Breast epithelium (tissue), 4 donors: ENCODE results near the gene ARPC5L. TPM values are rescaled to one million over a fixed set of nuclear protein-coding genes. Genes with fewer than 3 reads are reported as not detected.
"Not testable (repeated sequence)": the region's sequence is repeated elsewhere in the genome, so short reads cannot be mapped to it uniquely, and the experiment has no call there.

ENCODE experiments used
- DNase-seq, 2 donors: peaks; one replicate each; pipeline ENCODE4 v3.0.0-alpha.2; 2019; ENCODE audit warnings: low spot score in 2 of 2
- H3K27ac ChIP-seq, 2 donors: fragments of 200-600 bp; sonication (generic) in 1 of 2; one replicate each; pipeline ENCODE4 v1.5.1; 2016 to 2019; ENCODE audit warnings: mild to moderate bottlenecking in 1 of 2
- H3K27me3 ChIP-seq, 2 donors: fragments of 200-600 bp; sonication (generic) in 1 of 2; one replicate each; pipeline versions ENCODE4 v1.5.1 to v1.6.0; 2017 to 2019; ENCODE audit warnings: control low read depth in 1 of 2, mild to moderate bottlenecking in 1 of 2
- H3K36me3 ChIP-seq: fragments of 200-600 bp; one replicate; pipeline ENCODE4 v1.5.1; 2019
- H3K4me1 ChIP-seq, 2 donors: fragments of 200-600 bp; sonication (generic); one replicate each; pipeline ENCODE4 v1.5.1; 2016 to 2019; ENCODE audit warnings: control low read depth in 1 of 2
- H3K4me3 ChIP-seq, 3 donors: fragments of 200-600 bp; sonication (generic); 1 replicate in 2 of 3; 2 replicates in 1 of 3; pipeline ENCODE4 v1.5.1; 2016 to 2019; ENCODE audit warnings: mild to moderate bottlenecking in 3 of 3, moderate library complexity in 2 of 3
- H3K9me3 ChIP-seq, 2 donors: fragments of 200-600 bp; sonication (generic) in 1 of 2; one replicate each; pipeline ENCODE4 v1.5.1; 2016 to 2019; ENCODE audit warnings: control low read depth in 1 of 2
- POLR2A ChIP-seq: fragments of 450-650 bp; IDR thresholded peaks from one replicate; pipeline ENCODE4 v1.6.1; 2016; ENCODE audit warnings: antibody characterized with exemption, mild to moderate bottlenecking, moderate library complexity
- POLR2AphosphoS5 ChIP-seq, 3 donors: sonication (generic); formaldehyde crosslinking; IDR thresholded peaks; one replicate each; pipeline ENCODE4 v1.6.1; 2017; ENCODE audit warnings: antibody characterized with exemption in 3 of 3
- intact Hi-C: fragments of 100-400 bp; cut with DNase I; formaldehyde crosslinking; loops from one replicate; pipeline ENCODE4 v1.15.1; 2023; ENCODE audit warnings: low total_unique reads
- total RNA-seq, 3 donors: library from RNA; depleted of rRNA; stranded (reverse); fragments of >200 nt; gene quantifications; one replicate each; pipeline ENCODE4 v1.1.0, GENCODE V29; 2016
- TF ChIP-seq, protein P1 (sequence below), 3 donors: fragments of 450-650 bp; IDR thresholded peaks; one replicate each; pipeline ENCODE4 v1.5.1; 2016 to 2017; ENCODE audit warnings: antibody characterized with exemption in 3 of 3, mild to moderate bottlenecking in 3 of 3, moderate library complexity in 3 of 3

ARPC5L gene
- total RNA-seq, 3 donors from 2014 or later = 12.5 to 25.6 (median 22.0) TPM

GRCh38 chr9:124906966-124907365, 45.0 kb downstream of the ARPC5L start:
- Histone ChIP-seq H3K4me3 (no peak overlapping the region), H3K36me3 (peaks cover 9% of the 10 kb centered on the region), H3K9me3 (no peaks in the 10 kb centered on the region), H3K4me1 (no peaks in the 10 kb centered on the region), H3K27ac (no peak overlapping the region), H3K27me3 (no peaks in the 10 kb centered on the region)
- DNase-seq = no peak
- intact Hi-C loops = loop anchor here (1.0 kb wide), 1 partner anchor 13 kb away; no protein-coding TSS in a partner anchor
- TF ChIP-seq, protein P1, sequence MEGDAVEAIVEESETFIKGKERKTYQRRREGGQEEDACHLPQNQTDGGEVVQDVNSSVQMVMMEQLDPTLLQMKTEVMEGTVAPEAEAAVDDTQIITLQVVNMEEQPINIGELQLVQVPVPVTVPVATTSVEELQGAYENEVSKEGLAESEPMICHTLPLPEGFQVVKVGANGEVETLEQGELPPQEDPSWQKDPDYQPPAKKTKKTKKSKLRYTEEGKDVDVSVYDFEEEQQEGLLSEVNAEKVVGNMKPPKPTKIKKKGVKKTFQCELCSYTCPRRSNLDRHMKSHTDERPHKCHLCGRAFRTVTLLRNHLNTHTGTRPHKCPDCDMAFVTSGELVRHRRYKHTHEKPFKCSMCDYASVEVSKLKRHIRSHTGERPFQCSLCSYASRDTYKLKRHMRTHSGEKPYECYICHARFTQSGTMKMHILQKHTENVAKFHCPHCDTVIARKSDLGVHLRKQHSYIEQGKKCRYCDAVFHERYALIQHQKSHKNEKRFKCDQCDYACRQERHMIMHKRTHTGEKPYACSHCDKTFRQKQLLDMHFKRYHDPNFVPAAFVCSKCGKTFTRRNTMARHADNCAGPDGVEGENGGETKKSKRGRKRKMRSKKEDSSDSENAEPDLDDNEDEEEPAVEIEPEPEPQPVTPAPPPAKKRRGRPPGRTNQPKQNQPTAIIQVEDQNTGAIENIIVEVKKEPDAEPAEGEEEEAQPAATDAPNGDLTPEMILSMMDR (IDR thresholded peaks at IDR 0.05) = no peak
- TF ChIP-seq POLR2AphosphoS5 (IDR thresholded peaks at IDR 0.05) (no peak), POLR2A (no peak)

DNA sequence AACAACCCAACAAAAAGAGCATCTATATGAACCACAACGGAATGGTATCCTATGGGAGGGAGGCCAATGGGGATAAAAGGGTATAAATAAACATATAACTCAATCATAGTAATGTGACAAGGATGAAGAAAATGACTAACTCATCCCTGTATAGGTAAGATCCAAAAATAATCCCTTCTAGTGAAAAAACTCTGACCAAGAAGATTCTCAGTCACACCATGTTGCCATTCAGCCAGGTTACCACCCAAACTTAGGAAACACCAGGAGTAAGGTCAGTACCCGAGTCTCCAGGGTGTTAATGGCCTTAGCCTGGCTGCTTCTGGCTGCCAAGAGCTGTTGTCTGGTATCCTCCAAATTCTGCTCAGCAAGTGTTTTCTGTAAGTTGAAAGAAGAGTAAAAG, 46.2 kb downstream of the ARPC5L start:
- H3K4me1 ChIP-seq = no peaks in the 10 kb centered on the region
- no peak overlapping the region for H3K4me3 ChIP-seq
- H3K27ac ChIP-seq = no peak overlapping the region
- H3K9me3 ChIP-seq = no peaks in the 10 kb centered on the region
- no peak for DNase-seq
- peaks cover 9% of the 10 kb centered on the region for H3K36me3 ChIP-seq
- intact Hi-C loops = no loop called here
- TF ChIP-seq POLR2A (no peak), POLR2AphosphoS5 (IDR thresholded peaks at IDR 0.05) (no peak)
- TF ChIP-seq, protein P1 (IDR thresholded peaks at IDR 0.05) = no peak
- no peaks in the 10 kb centered on the region for H3K27me3 ChIP-seq

GRCh38 chr9:124911766-124912165, 49.8 kb downstream of the ARPC5L start:
- Histone ChIP-seq H3K9me3 (no peaks in the 10 kb centered on the region), H3K4me3 (no peak overlapping the region), H3K36me3 (peaks cover 9% of the 10 kb centered on the region), H3K27me3 (no peaks in the 10 kb centered on the region), H3K27ac (no peak overlapping the region), H3K4me1 (no peaks in the 10 kb centered on the region)
- TF ChIP-seq, protein P1 (IDR thresholded peaks at IDR 0.05) = no peak
- TF ChIP-seq POLR2A = no peak
- TF ChIP-seq POLR2AphosphoS5 (IDR thresholded peaks at IDR 0.05) = no peak
- intact Hi-C loops = no loop called here
- no peak for DNase-seq

GRCh38 chr9:124913378-124913777, 51.4 kb downstream of the ARPC5L start:
- H3K4me1 ChIP-seq = no peaks in the 10 kb centered on the region
- TF ChIP-seq POLR2AphosphoS5 (IDR thresholded peaks at IDR 0.05) = no peak
- TF ChIP-seq POLR2A = no peak
- TF ChIP-seq, protein P1 (IDR thresholded peaks at IDR 0.05) = no peak
- no peaks in the 10 kb centered on the region for H3K27me3 ChIP-seq
- H3K36me3 ChIP-seq = peaks cover 9% of the 10 kb centered on the region
- H3K27ac ChIP-seq = no peak overlapping the region
- no peak overlapping the region for H3K4me3 ChIP-seq
- no peaks in the 10 kb centered on the region for H3K9me3 ChIP-seq
- DNase-seq = no peak
- intact Hi-C loops = no loop called here

DNA sequence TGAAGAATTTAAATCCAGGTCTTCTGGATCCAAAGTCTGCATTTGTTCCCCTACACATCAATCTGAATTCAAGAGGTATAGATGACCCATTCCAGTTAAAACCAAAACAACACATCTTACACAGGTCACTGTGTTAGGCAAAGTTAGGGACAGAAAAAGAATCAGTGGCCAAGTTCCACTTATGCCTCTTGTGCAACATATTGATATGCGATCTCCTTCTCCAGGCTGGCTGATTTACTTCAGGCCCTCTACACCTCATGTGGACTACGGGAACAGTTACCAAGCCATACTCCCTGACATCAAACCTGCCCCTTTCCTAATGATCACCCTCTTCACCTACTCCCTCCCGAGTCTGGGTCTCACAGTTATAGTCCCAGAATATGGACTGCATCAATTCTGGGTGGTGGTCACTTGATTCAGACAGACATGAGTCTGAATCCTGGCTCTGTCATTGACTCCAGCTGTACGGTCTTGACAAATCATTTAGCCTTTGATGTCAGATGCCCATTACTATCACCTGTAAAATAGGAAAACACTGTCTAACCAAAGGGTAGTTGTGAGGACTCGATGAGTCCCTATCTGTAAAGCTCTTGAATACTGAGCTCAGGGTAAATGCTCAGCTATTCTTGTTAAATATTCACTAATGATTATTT, 52.9 kb downstream of the ARPC5L start:
- DNase-seq = no peak
- intact Hi-C loops = no loop called here
- no peak overlapping the region for H3K4me3 ChIP-seq
- no peaks in the 10 kb centered on the region for H3K27me3 ChIP-seq
- peaks cover 9% of the 10 kb centered on the region for H3K36me3 ChIP-seq
- TF ChIP-seq POLR2AphosphoS5 (IDR thresholded peaks at IDR 0.05) = no peak
- no peak for TF ChIP-seq POLR2A
- TF ChIP-seq, protein P1 (IDR thresholded peaks at IDR 0.05) = no peak
- H3K9me3 ChIP-seq = no peaks in the 10 kb centered on the region
- no peak overlapping the region for H3K27ac ChIP-seq
- H3K4me1 ChIP-seq = no peaks in the 10 kb centered on the region

- H3K27ac ChIP-seq, DNase-seq, H3K27me3 ChIP-seq, intact Hi-C loops, H3K36me3 ChIP-seq, H3K9me3 ChIP-seq, H3K4me3 ChIP-seq, H3K4me1 ChIP-seq: not testable (repeated sequence)
Measured at GRCh38 chr9:124920394-124920793, 58.5 kb downstream of the ARPC5L start.
